Left lobe of liver (tissue), 2 donors: ENCODE measurements around the gene CLDN12. TPM values are rescaled to one million over a fixed set of nuclear protein-coding genes. Genes with fewer than 3 reads are reported as not detected.
"Not testable (repeated sequence)": the region's sequence is repeated elsewhere in the genome, so short reads cannot be mapped to it uniquely, and the experiment has no call there.

Experiments
- ATAC-seq: fragments of 200-7000 bp; cut with Tn5 transposase; one replicate; pipeline ENCODE4 v1.9.1; 2020; ENCODE audit warnings: mild to moderate bottlenecking, moderate library complexity
- DNase-seq: peaks from one replicate; pipeline ENCODE4 v3.0.0-alpha.2; 2020; ENCODE audit warnings: low spot score
- total RNA-seq: library from RNA; stranded (reverse); gene quantifications from one replicate; pipeline ENCODE4 v1.2.1, GENCODE V29; 2021
- donor health status: DM: no; HTN: no; CAD: no; lungs with moderate emphysema.
- donor health status: DM: no; HTN: yes; CAD: no.

CLDN12 gene
- total RNA-seq, 1 donor from 2014 or later: 34.2 TPM

DNA sequence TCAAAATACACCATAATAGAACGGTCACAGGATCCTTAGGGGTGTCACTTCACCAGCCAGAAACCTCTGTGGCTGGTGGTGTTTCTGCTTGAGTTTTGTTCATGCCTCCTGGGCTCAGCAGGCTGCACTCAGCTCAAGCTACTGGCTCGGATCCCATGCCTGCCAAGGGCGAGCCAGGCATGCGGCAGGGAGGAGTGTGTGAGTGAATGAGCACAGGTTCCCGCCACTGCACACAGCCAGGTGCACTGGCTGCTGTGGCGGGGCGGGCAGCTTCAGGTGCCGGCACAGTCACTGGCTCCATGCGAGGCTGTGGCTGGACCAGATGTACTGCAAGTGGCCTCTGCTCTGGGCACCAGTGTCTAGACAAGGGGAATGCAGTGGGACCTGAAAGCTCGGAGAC, 29.5 kb downstream of the CLDN12 start:
- DNase-seq: no peak
- ATAC-seq: no peak

DNA sequence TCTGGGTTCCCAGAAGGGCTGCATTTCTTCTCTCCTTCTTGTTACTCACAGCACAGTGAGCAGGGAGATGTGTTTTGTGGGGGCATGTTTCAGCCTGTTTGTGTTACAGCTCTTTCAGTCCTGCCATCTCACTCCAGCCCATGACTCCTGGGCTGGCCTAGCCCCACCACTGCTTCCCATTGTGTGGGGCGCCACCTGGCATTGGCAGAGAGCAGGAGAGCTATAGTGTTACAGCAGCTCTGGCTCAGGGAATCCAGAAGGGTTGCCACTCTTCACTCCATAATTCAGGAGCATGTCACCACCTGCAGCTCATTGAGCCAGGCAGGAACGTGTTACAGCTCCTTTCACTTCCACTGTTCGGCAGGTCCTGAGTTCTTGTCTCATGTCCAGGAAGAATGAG, 30.0 kb downstream of the CLDN12 start:
- no peak for ATAC-seq

GRCh38 chr7:90445633-90446032, 42.4 kb downstream of the CLDN12 start:
- ATAC-seq (no peak), DNase-seq (no peak)

More for the DNA sequence above, 30.0 kb downstream of the CLDN12 start:
- DNase-seq: no peak

- no peak for DNase-seq
- ATAC-seq: no peak
Measured at GRCh38 chr7:90446137-90446899, 43.1 kb downstream of the CLDN12 start.

DNA sequence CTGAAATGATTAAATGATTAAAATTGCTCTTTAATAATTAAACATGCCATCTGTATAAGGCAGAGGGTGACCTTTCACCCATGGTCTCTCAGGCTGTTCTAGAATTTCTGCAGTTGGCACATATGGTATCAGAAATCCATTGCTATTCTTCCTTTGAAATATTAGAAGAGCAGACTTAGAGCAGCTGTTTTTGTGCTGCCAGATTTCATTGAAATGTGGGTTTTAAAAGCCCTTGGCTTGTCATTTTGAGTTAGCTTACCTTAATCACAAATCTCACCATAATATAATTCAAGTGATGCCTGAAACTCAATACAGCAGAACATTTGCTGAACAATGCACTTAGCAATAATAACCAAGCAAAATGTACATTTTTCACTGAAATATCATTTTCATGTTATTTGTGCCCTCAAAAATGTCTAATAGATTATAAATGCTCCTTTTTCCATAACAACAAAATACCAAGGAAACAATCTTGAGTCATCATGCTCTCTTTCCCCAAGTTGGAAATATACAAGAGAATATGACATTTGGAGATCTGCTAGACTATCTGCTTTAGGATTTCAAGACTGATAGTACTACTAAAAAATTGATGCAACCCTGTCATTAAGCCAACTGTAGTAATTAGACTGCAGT, 50.1 kb downstream of the CLDN12 start:
- ATAC-seq (peak; percentile 47), DNase-seq (no peak)

- DNase-seq: no peak
- peak; percentile 60 for ATAC-seq
Measured at GRCh38 chr7:90453931-90454330, 50.7 kb downstream of the CLDN12 start.

- ATAC-seq: peak; percentile 88
- DNase-seq: no peak
Measured at GRCh38 chr7:90455163-90456030, 52.1 kb downstream of the CLDN12 start.

- ATAC-seq: no peak
- no peak for DNase-seq
Measured at GRCh38 chr7:90458104-90458503, 54.8 kb downstream of the CLDN12 start.

DNA sequence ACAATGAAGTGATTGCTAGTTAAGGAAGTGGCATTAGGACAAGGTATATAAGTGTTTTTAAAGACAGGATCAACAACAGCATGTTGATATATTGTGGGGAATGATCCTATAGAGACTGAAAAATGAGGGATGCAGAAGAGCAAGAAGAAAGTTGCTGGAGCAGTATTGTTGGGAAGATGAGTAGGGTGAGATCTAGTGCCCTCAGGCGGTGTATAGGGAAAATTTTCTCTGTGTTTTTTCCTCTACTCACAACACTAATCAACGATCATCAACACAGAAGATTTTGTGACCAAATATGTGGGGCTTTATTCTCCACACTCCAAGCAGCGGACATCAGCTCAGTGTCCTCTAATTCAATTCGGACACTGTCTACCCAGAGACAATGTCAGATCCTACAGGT, 56.6 kb downstream of the CLDN12 start:
- DNase-seq (no peak), ATAC-seq (no peak)

- no peak for DNase-seq
- ATAC-seq: peak; percentile 44
Measured at GRCh38 chr7:90461219-90461618, 58.0 kb downstream of the CLDN12 start.

DNA sequence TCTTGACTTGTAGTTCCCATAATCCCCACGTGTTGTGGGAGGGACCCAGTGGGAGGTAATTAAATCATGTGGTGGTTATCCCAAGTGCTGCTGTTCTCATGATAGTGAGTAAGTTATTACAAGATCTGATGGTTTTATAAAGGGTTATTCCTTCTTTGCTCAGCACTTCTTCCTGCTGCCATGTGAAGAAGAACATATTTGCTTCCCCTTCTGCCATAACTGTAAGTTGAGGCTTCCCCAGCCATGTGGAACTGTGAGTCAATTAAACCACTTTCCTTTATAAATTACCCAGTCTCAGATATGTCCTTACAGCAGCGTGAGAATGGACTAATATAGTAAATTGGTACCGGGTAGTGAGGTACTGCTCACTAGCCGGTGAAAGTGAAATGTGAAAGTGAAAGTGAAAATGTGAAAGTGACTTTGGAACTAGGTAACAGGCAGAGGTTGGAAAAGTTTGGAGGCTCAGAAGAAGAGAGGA, 59.9 kb downstream of the CLDN12 start:
- ATAC-seq: peak; percentile 82
- not testable (repeated sequence) for DNase-seq

Other genes starting within 250 kb of the CLDN12 start
- gene STEAP1, start 249.0 kb upstream of the CLDN12 start, total RNA-seq: 5.5 TPM
- 0.81 TPM for gene STEAP2, start 191.7 kb upstream of the CLDN12 start, total RNA-seq
- 1.7 TPM for gene CFAP69, start 158.3 kb upstream of the CLDN12 start, total RNA-seq
- gene FAM237B, start 82.2 kb upstream of the CLDN12 start, total RNA-seq: not detected
- 16.7 TPM for gene GTPBP10, start 56.7 kb upstream of the CLDN12 start, total RNA-seq
- not detected for gene PTTG1IP2, start 66.2 kb downstream of the CLDN12 start, total RNA-seq
- 21.6 TPM for gene CDK14, start 192.9 kb downstream of the CLDN12 start, total RNA-seq